Measurements from ENCODE around the gene SGF29.

- TF ChIP-seq EP300 (IDR thresholded peaks at IDR 0.05) (no peak), CTCF (IDR thresholded peaks at IDR 0.05) (no peak), POLR2AphosphoS5 (IDR thresholded peaks at IDR 0.05) (no peak), POLR2A (IDR thresholded peaks at IDR 0.05) (no peak)
Observed at GRCh38 chr16:28555561-28555960, 1.8 kb downstream of the SGF29 start.
